ENCODE results near the gene ROR1.

Gene ROR1

GRCh38 chr1:64122588-64122987 lies 348.8 kb downstream of the ROR1 start:
- no peak overlapping the region for H3K4me3 ChIP-seq (ENCODE audit: low read depth, low read length)
- TF ChIP-seq POLR2A (IDR thresholded peaks at IDR 0.05; ENCODE audit: extremely low read depth, insufficient read length) (no peak), CTCF (IDR thresholded peaks at IDR 0.05; ENCODE audit: low read depth, low read length) (no peak), MYC (IDR thresholded peaks at IDR 0.05; ENCODE audit: low read depth, low read length) (no peak), MAX (IDR thresholded peaks at IDR 0.05; ENCODE audit: low read depth, low read length) (no peak)
- DNase-seq (ENCODE audit: low read depth): no peak

- no peak overlapping the region for H3K4me3 ChIP-seq (ENCODE audit: low read depth, low read length)
- TF ChIP-seq POLR2A (IDR thresholded peaks at IDR 0.05; ENCODE audit: extremely low read depth, insufficient read length) (no peak), CTCF (IDR thresholded peaks at IDR 0.05; ENCODE audit: low read depth, low read length) (no peak)
- no peak for DNase-seq (ENCODE audit: low read depth)
Observed at GRCh38 chr1:64124704-64125440, 351.1 kb downstream of the ROR1 start.

GRCh38 chr1:64126581-64126980 lies 352.8 kb downstream of the ROR1 start:
- no peak overlapping the region for H3K4me3 ChIP-seq (ENCODE audit: low read depth, low read length)
- TF ChIP-seq POLR2A (IDR thresholded peaks at IDR 0.05; ENCODE audit: extremely low read depth, insufficient read length): no peak
- TF ChIP-seq CTCF (IDR thresholded peaks at IDR 0.05; ENCODE audit: low read depth, low read length): no peak
- no peak for TF ChIP-seq MYC (IDR thresholded peaks at IDR 0.05; ENCODE audit: low read depth, low read length)
- no peak for TF ChIP-seq MAX (IDR thresholded peaks at IDR 0.05; ENCODE audit: low read depth, low read length)

GRCh38 chr1:64127297-64127696 lies 353.5 kb downstream of the ROR1 start:
- H3K4me3 ChIP-seq (ENCODE audit: low read depth, low read length): no peak overlapping the region
- TF ChIP-seq CTCF (IDR thresholded peaks at IDR 0.05; ENCODE audit: low read depth, low read length) (no peak), POLR2A (IDR thresholded peaks at IDR 0.05; ENCODE audit: extremely low read depth, insufficient read length) (no peak), MYC (IDR thresholded peaks at IDR 0.05; ENCODE audit: low read depth, low read length) (no peak), MAX (IDR thresholded peaks at IDR 0.05; ENCODE audit: low read depth, low read length) (no peak)
- DNase-seq (ENCODE audit: low read depth): no peak

More at GRCh38 chr1:64126581-64126980, 352.8 kb downstream of the ROR1 start:
- no peak for DNase-seq (ENCODE audit: low read depth)

GRCh38 chr1:64129701-64130100 lies 355.9 kb downstream of the ROR1 start:
- H3K4me3 ChIP-seq (ENCODE audit: low read depth, low read length): no peak overlapping the region
- no peak for DNase-seq (ENCODE audit: low read depth)
- TF ChIP-seq POLR2A (IDR thresholded peaks at IDR 0.05; ENCODE audit: extremely low read depth, insufficient read length) (no peak), CTCF (IDR thresholded peaks at IDR 0.05; ENCODE audit: low read depth, low read length) (no peak), MAX (IDR thresholded peaks at IDR 0.05; ENCODE audit: low read depth, low read length) (no peak), MYC (IDR thresholded peaks at IDR 0.05; ENCODE audit: low read depth, low read length) (no peak)
